ENCODE data around the gene YIF1A.
A peak's percentile ranks its signal among the peaks of the same experiment; 100 is the strongest.

Gene YIF1A

GRCh38 chr11:66240781-66241136, 48.2 kb downstream of the YIF1A start:
- DNase-seq: no peak

- DNase-seq: peak; percentile 61 to 64
Measured at GRCh38 chr11:66239998-66240780, 48.8 kb downstream of the YIF1A start.

GRCh38 chr11:66239511-66239910, 49.4 kb downstream of the YIF1A start:
- DNase-seq: no peak

- DNase-seq: peak; percentile 31 to 33
Measured at GRCh38 chr11:66238786-66239413, 50.0 kb downstream of the YIF1A start.

- DNase-seq: no peak
Measured at GRCh38 chr11:66237867-66238266, 51.1 kb downstream of the YIF1A start.

GRCh38 chr11:66235141-66235540, 53.8 kb downstream of the YIF1A start:
- DNase-seq: no peak
